Measurements from ENCODE around the gene ZNF628.
A peak's percentile ranks its signal among the peaks of the same experiment; 100 is the strongest.

Gene ZNF628

DNA sequence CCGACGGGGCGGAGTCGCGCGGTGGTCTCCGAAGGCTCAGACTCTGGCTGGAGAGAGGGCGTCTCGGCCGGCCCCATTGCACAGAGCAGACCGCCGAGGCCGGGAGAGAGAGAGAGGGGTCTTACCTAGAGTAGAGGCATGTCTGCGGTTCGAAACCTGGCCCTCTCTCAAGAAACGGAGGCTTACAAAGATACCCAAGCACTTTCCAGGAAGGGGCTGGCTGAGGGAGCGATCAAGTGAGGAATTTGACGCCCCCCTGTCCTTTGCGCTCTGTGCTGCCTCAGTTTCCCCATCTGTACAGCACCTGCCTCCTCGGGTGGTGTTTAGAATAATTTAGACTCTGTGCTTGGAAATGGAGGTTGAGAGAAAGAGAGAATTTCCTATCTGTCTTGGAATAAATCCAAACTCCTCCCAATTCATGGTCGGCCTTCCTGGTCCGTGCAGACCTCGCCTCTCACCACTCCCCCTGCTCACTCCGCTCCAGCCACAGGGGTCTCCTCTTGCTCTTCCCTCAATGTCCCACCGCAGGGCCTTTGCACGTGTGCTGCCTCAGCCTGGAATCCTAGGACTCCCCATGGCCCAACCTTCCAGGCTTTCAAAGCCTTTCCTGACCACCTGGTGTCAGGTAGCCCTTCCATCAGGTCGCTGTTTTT, 14.3 kb upstream of the ZNF628 start:
- TF ChIP-seq CTCF (IDR thresholded peaks at IDR 0.05; ENCODE audit: borderline replicate concordance, insufficient read depth, low read depth, low read length) = no peak
- peak overlapping the region; percentile 46 for H3K4me3 ChIP-seq (ENCODE audit: low read depth, low read length)

GRCh38 chr19:55462722-55463121, 13.7 kb upstream of the ZNF628 start:
- no peak overlapping the region for H3K4me3 ChIP-seq (ENCODE audit: low read depth, low read length)
- no peak for TF ChIP-seq CTCF (IDR thresholded peaks at IDR 0.05; ENCODE audit: borderline replicate concordance, insufficient read depth, low read depth, low read length)

GRCh38 chr19:55463583-55464031, 12.8 kb upstream of the ZNF628 start:
- no peak for TF ChIP-seq CTCF (IDR thresholded peaks at IDR 0.05; ENCODE audit: borderline replicate concordance, insufficient read depth, low read depth, low read length)
- H3K4me3 ChIP-seq (ENCODE audit: low read depth, low read length) = no peak overlapping the region

GRCh38 chr19:55464039-55464661, 12.3 kb upstream of the ZNF628 start:
- no peak for TF ChIP-seq CTCF (IDR thresholded peaks at IDR 0.05; ENCODE audit: borderline replicate concordance, insufficient read depth, low read depth, low read length)
- H3K4me3 ChIP-seq (ENCODE audit: low read depth, low read length) = no peak overlapping the region

DNA sequence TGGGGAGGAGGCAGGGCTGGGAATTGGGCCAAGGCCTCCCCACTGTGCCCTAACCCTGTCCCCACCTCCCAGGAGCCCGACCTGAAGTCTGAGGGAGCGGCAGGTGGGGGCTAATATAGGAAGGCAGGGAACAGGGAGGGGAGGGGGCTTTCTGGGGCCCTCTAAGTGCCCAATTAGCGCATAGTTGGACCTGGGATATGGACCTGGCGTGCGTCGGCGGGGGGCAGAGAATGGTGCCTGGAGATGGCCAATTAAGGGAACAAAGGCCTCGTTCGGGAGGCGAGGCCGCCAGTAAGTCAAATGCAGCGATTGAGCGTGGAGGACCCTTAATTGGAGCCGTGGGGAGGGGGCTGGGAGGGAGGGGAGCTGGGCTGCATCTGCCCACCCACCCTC, 11.8 kb upstream of the ZNF628 start, which contains the start of gene C19orf85:
Gene C19orf85, minus strand, starts transcription at position 90 of the 393 bp plus-strand sequence. CDS start 197 bp downstream, outside the sequence.
- H3K4me3 ChIP-seq (ENCODE audit: low read depth, low read length) = no peak within 1 kb of the TSS

GRCh38 chr19:55465460-55466240, 10.8 kb upstream of the ZNF628 start:
- TF ChIP-seq CTCF (IDR thresholded peaks at IDR 0.05; ENCODE audit: borderline replicate concordance, insufficient read depth, low read depth, low read length) = no peak
- no peak overlapping the region for H3K4me3 ChIP-seq (ENCODE audit: low read depth, low read length)

More for the DNA sequence above, 11.8 kb upstream of the ZNF628 start, which contains the start of gene C19orf85:
- no peak for TF ChIP-seq CTCF (IDR thresholded peaks at IDR 0.05; ENCODE audit: borderline replicate concordance, insufficient read depth, low read depth, low read length)

All from GM12875 (cell line).